K562 (cell line): ENCODE results near the gene MYO1E. TPM values are rescaled to one million over a fixed set of nuclear protein-coding genes. Genes with fewer than 3 reads are reported as not detected.

ENCODE experiments used
- ATAC-seq: fragments of 200-7000 bp; cut with Tn5 transposase; 3 replicates; pipeline ENCODE4 v1.9.1; 2020; ENCODE audit warnings: moderate library complexity
- BruUV-seq: library from RNA; stranded (reverse); fragments of 400-500 nt; replicated peaks from 2 replicates; lab custom pipeline; 2021; lab: Mats Ljungman, UMichigan
- CTCF ChIA-PET: fragments of 300-600 bp; formaldehyde crosslinking; extraction: SDS; loops from one replicate; lab custom pipeline; 2021; ENCODE audit warnings: low intra/inter-chr PET ratio; lab: Yijun Ruan, JAX
- POLR2A ChIA-PET: fragments of 300-600, 350-650 bp; sonication (Branson Sonifier 250); formaldehyde crosslinking; extraction: SDS; loops from one replicate; lab custom pipeline; 2021; ENCODE audit warnings: antibody characterized with exemption, inconsistent platforms; lab: Yijun Ruan, JAX
- DNase-seq, 4 experiments: peaks; one replicate each; pipeline versions ENCODE4 v3.0.0 to v3.0.0-alpha.2; 2011 to 2018; ENCODE audit warnings: low spot score in 3 of 4, mixed read lengths in 3 of 4; ENCODE audit errors: extremely low read depth in 1 of 4
- FAIRE-seq: peaks from 2 replicates; lab custom pipeline; 2011; peaks lifted over from hg19 to GRCh38; lab: Jason Lieb, UNC
- H2AFZ ChIP-seq: 2 replicates; pipeline ENCODE4 v1.6.0; 2011; ENCODE audit warnings: low read depth, low read length, control low read depth, inconsistent platforms
- H3K27ac ChIP-seq: fragments of 200-600 bp; 3 replicates; pipeline ENCODE4 v1.8.0; 2011; ENCODE audit warnings: low read depth, mild to moderate bottlenecking, control low read depth, inconsistent platforms, low read length, moderate library complexity, mixed read lengths; ENCODE audit errors: extremely low read depth
- H3K27me3 ChIP-seq, 2 experiments: fragments of 300-600 bp in 1 of 2; 2 replicates in 1 of 2; 3 replicates in 1 of 2; pipeline versions ENCODE4 v1.6.0 to v1.8.0; 2011; ENCODE audit warnings: inconsistent platforms in 2 of 2, low read length in 2 of 2, mild to moderate bottlenecking in 1 of 2, mixed read lengths in 1 of 2, moderate library complexity in 1 of 2; ENCODE audit not compliant: control insufficient read depth in 2 of 2, insufficient read depth in 2 of 2
- H3K36me3 ChIP-seq: fragments of 300-600 bp; 3 replicates; pipeline ENCODE4 v1.8.0; 2011; ENCODE audit warnings: mild to moderate bottlenecking, low read length, inconsistent platforms; ENCODE audit not compliant: control insufficient read depth, insufficient read depth
- H3K4me1 ChIP-seq, 2 experiments: fragments of 200-600 bp in 1 of 2; replicated peaks in 1 of 2; 2 replicates in 1 of 2; 3 replicates in 1 of 2; pipeline versions ENCODE4 v1.5.1 to v1.8.0; 2011; ENCODE audit warnings: inconsistent platforms in 2 of 2, low read length in 2 of 2, mild to moderate bottlenecking in 1 of 2, mixed read lengths in 1 of 2, moderate library complexity in 1 of 2; ENCODE audit not compliant: control insufficient read depth in 2 of 2, insufficient read depth in 2 of 2
- H3K4me2 ChIP-seq: 2 replicates; pipeline ENCODE4 v1.6.1; 2011; ENCODE audit warnings: low read length, control low read depth, inconsistent platforms, mixed read lengths; ENCODE audit not compliant: insufficient read depth
- H3K4me3 ChIP-seq: fragments of 200-600 bp; sonication (generic), shearing (Covaris generic); 2 replicates; pipeline ENCODE4 v1.5.1; 2016; ENCODE audit warnings: control low read depth, inconsistent platforms
- H3K79me2 ChIP-seq: fragments of 200-600 bp; 3 replicates; pipeline ENCODE4 v1.8.0; 2011; ENCODE audit warnings: low read length, inconsistent platforms; ENCODE audit not compliant: control insufficient read depth, insufficient read depth
- H3K9ac ChIP-seq, 2 experiments: 2 replicates each; pipeline versions ENCODE4 v1.6.0 to v1.6.1; 2011; ENCODE audit warnings: low read depth in 2 of 2, low read length in 2 of 2, control low read depth in 1 of 2, inconsistent platforms in 1 of 2, mild to moderate bottlenecking in 1 of 2, mixed read lengths in 1 of 2; ENCODE audit not compliant: insufficient read depth in 1 of 2
- H3K9me1 ChIP-seq: one replicate; pipeline ENCODE4 v1.6.0; 2011; ENCODE audit warnings: inconsistent platforms, mild to moderate bottlenecking, low read length, moderate library complexity; ENCODE audit not compliant: control insufficient read depth, insufficient read depth
- H3K9me3 ChIP-seq: replicated peaks from 2 replicates; pipeline ENCODE4 v1.5.1; 2011; ENCODE audit warnings: low read depth, low read length, inconsistent platforms; ENCODE audit not compliant: control insufficient read depth, insufficient read depth
- H4K20me1 ChIP-seq: replicated peaks from 2 replicates; pipeline ENCODE4 v1.6.1; 2011; ENCODE audit warnings: low read length, inconsistent platforms, mixed read lengths; ENCODE audit not compliant: control insufficient read depth, insufficient read depth
- CCNT2 ChIP-seq: IDR thresholded peaks from 2 replicates; pipeline ENCODE4 v1.6.1; 2011; ENCODE audit warnings: borderline replicate concordance, low read depth, mild to moderate bottlenecking, moderate library complexity, mixed read lengths, low read length; ENCODE audit not compliant: insufficient read length; ENCODE audit errors: extremely low read depth
- CHD1 ChIP-seq: fragments of 200-600 bp; sonication (generic); IDR thresholded peaks from one replicate; pipeline ENCODE4 v1.6.1; 2012; ENCODE audit warnings: mild to moderate bottlenecking, moderate library complexity, low read length, inconsistent platforms
- FOXO4 ChIP-seq: fragments of 450-650 bp; formaldehyde crosslinking; IDR thresholded peaks from 2 replicates; pipeline ENCODE4 v1.4.0; 2020; ENCODE audit warnings: mild to moderate bottlenecking, moderate library complexity
- HDAC6 ChIP-seq: IDR thresholded peaks from 2 replicates; pipeline ENCODE4 v1.6.1; 2012; ENCODE audit warnings: low read depth, mild to moderate bottlenecking, control low read depth, inconsistent platforms, low read length, moderate library complexity
- MED1 ChIP-seq: sonication (generic); formaldehyde crosslinking; IDR thresholded peaks from 2 replicates; pipeline ENCODE4 v1.8.1; 2023; ENCODE audit warnings: missing genetic modification reagents, borderline replicate concordance
- NCOA1 ChIP-seq: fragments of 450-650 bp; IDR thresholded peaks from 2 replicates; pipeline ENCODE4 v1.6.1; 2016; ENCODE audit warnings: low read depth
- NCOR1 ChIP-seq: fragments of 450-650 bp; IDR thresholded peaks from 2 replicates; pipeline ENCODE4 v1.6.1; 2016; ENCODE audit warnings: mild to moderate bottlenecking, moderate library complexity
- SIRT6 ChIP-seq: IDR thresholded peaks from one replicate; pipeline ENCODE4 v1.6.1; 2012; ENCODE audit warnings: low read depth, mild to moderate bottlenecking, control low read depth, inconsistent platforms, low read length, moderate library complexity
- SMAD2 ChIP-seq: fragments of 150-350 bp; IDR thresholded peaks from 2 replicates; pipeline ENCODE4 v1.6.1; 2014; ENCODE audit warnings: low read depth, mild to moderate bottlenecking, low read length
- SREBF1 ChIP-seq: fragments of 150-350 bp; IDR thresholded peaks from 2 replicates; pipeline ENCODE4 v1.6.1; 2014; ENCODE audit warnings: antibody characterized with exemption, low read depth, low read length, borderline replicate concordance
- ZBTB5 ChIP-seq: fragments of 450-650 bp; IDR thresholded peaks from 2 replicates; pipeline ENCODE4 v1.6.1; 2017; ENCODE audit warnings: antibody characterized with exemption
- ZNF133 ChIP-seq: fragments of 250-450 bp; sonication (Bioruptor Pico); IDR thresholded peaks from 2 replicates; pipeline ENCODE4 v1.4.0; 2020; ENCODE audit warnings: mild to moderate bottlenecking
- WGBS: fragments of 100-300 bp; shearing (Covaris generic); methylation state at CpG from one replicate; pipeline ENCODE4 v1.1.6; 2016; ENCODE audit warnings: low coverage, mixed read lengths; ENCODE audit not compliant: insufficient coverage; ENCODE audit errors: missing lambda C conversion rate; 5-methylcytosine and 5-hydroxymethylcytosine counted together
- in situ Hi-C: fragments of 300-500 bp; cut with MboI; formaldehyde crosslinking; loops from 4 replicates; pipeline ENCODE4 v1.15.0; 2018; ENCODE audit warnings: inconsistent platforms, mixed read lengths
- intact Hi-C: fragments of 100-400 bp; cut with micrococcal nuclease; formaldehyde crosslinking; loops from 2 replicates; pipeline ENCODE4 v1.14.2; 2022
- polyA plus RNA-seq, 8 experiments: library from polyadenylated mRNA; depleted of rRNA in 4 of 8; stranded (reverse) in 5 of 8; unstranded in 3 of 8; fragments of >200 nt; fragmentation: Nextera tagmentation in 2 of 8; fragmentation: Illumina TruSeq in 1 of 8; extraction: Ambion mirVana in 2 of 8; extraction: Trizol in 1 of 8; gene quantifications; 2 replicates each; pipeline versions ENCODE4 v1.2.1 to v1.2.3, GENCODE V29; 2011 to 2014; ENCODE audit warnings: inconsistent platforms in 1 of 8, missing spikeins in 1 of 8
- total RNA-seq, 7 experiments: library from RNA; depleted of rRNA in 6 of 7; stranded (reverse); fragments of >200 nt in 6 of 7; fragmentation: Illumina TruSeq in 2 of 7; extraction: Trizol in 2 of 7; gene quantifications; 2 replicates each; pipeline versions ENCODE4 v1.2.1 to v1.2.3, GENCODE V29; 2011 to 2021; ENCODE audit warnings: low replicate concordance in 1 of 7

Gene MYO1E
- total and polyA plus RNA-seq, 9 of the 15 experiments (the other 6 are each of a cell fraction or from before 2014, with no cell fraction given): under 0.01 to 0.44 (median 0.01) TPM; not detected in 6

GRCh38 chr15:59352683-59353082 lies 20.0 kb downstream of the MYO1E start:
- no peaks in the 10 kb centered on the region for H3K9me3 ChIP-seq
- ChIA-PET POLR2A (no interaction called here), CTCF (no interaction called here)
- no peaks in the 10 kb centered on the region for H3K36me3 ChIP-seq
- H3K4me1 ChIP-seq: no peaks in the 10 kb centered on the region
- TF ChIP-seq HDAC6: no peak
- TF ChIP-seq SIRT6: no peak
- no peak for TF ChIP-seq ZBTB5
- TF ChIP-seq NCOR1: no peak
- no peak for TF ChIP-seq NCOA1
- TF ChIP-seq CHD1: no peak
- TF ChIP-seq FOXO4 (CRISPR knock-in tag): no peak
- TF ChIP-seq ZNF133 (CRISPR knock-in tag): no peak
- no peak for TF ChIP-seq CCNT2
- TF ChIP-seq SMAD2: no peak
- no peak for TF ChIP-seq SREBF1
- no peak for TF ChIP-seq MED1
- FAIRE-seq (no peak), ATAC-seq (no peak), DNase-seq (no peak)
- H3K9me1 ChIP-seq: no peaks in the 10 kb centered on the region
- H3K79me2 ChIP-seq: no peaks in the 10 kb centered on the region
- 0% methylated on average over 7 of the region's 7 CpGs for WGBS
- no peak overlapping the region for H3K4me2 ChIP-seq
- H2AFZ ChIP-seq: no peak overlapping the region
- in situ Hi-C loops: no loop called here
- intact Hi-C loops: no loop called here
- H3K27ac ChIP-seq: no peak overlapping the region
- H3K9ac ChIP-seq: no peak overlapping the region
- BruUV-seq: no TSS peak
- H3K4me3 ChIP-seq: no peak overlapping the region
- no peaks in the 10 kb centered on the region for H4K20me1 ChIP-seq
- peaks cover 26 to 38% of the 10 kb centered on the region in 2 experiments; a peak in 4 of 5 replicates for H3K27me3 ChIP-seq
